SIG-M5 (cell line): ENCODE data around the gene ADAMTSL1.
"Not testable (repeated sequence)": the region's sequence is repeated elsewhere in the genome, so short reads cannot be mapped to it uniquely, and the experiment has no call there.

ENCODE experiments used
- DNase-seq: peaks from one replicate; lab custom pipeline; 2025; lab: John Stamatoyannopoulos, UW

ADAMTSL1 gene

DNA sequence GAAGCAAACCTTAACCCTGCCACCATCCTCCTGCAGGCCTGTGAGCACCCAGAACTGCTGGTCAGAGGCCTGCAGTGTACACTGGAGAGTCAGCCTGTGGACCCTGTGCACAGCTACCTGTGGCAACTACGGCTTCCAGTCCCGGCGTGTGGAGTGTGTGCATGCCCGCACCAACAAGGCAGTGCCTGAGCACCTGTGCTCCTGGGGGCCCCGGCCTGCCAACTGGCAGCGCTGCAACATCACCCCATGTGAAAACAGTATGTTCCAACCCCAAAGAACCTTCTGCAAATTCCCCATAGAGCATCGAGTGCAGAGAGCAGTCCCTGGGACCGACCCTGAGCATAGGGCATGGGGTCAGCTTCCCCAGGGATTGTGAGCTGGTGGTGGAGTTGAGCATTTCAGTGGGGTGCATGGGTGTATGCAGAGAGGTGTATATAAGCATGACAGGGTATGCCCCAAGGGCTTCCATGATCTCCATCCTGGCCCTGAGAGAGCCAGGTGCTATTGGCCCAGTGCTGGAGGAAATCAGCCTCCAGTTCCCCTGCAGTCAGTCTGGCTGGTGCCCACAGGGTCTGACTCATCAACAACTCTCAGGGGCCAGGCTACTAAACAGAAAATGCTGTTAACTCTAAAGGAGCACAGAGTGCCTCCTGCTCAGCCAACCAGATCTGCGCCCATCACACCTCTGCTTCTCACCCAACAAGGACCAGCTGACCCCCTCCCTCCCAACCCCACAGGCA lies 432.9 kb downstream of the ADAMTSL1 start:
- DNase-seq, result no peak

DNA sequence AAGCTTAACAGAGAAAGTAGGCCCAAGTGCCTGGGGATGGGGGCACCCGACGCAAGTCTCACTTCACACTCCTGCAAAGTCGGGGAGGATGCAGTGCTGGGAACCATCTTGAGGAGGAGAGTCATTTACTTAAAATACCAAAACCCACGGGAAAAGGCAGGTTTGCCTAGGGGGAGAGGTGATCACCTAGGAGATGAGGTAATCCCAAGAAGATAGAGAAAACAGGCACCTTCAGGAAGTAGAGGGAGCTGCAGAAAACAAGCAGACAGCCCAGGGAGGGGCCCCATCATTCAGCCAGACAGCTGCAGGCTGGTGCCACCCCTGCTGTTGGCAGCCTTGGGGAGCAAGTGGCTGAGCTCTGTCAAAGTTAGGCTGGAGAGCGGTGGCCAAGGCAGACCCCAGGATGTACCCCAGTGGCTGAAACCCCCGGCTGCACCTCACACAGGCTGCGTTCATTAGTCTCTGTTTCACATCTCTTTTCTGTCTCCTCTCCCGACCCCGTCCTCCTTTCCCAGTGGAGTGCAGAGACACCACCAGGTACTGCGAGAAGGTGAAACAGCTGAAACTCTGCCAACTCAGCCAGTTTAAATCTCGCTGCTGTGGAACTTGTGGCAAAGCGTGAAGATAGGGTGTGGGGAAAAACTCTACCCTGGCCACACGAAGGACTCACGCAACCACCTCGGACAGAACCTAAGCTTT lies 434.1 kb downstream of the ADAMTSL1 start:
- no peak for DNase-seq

DNA sequence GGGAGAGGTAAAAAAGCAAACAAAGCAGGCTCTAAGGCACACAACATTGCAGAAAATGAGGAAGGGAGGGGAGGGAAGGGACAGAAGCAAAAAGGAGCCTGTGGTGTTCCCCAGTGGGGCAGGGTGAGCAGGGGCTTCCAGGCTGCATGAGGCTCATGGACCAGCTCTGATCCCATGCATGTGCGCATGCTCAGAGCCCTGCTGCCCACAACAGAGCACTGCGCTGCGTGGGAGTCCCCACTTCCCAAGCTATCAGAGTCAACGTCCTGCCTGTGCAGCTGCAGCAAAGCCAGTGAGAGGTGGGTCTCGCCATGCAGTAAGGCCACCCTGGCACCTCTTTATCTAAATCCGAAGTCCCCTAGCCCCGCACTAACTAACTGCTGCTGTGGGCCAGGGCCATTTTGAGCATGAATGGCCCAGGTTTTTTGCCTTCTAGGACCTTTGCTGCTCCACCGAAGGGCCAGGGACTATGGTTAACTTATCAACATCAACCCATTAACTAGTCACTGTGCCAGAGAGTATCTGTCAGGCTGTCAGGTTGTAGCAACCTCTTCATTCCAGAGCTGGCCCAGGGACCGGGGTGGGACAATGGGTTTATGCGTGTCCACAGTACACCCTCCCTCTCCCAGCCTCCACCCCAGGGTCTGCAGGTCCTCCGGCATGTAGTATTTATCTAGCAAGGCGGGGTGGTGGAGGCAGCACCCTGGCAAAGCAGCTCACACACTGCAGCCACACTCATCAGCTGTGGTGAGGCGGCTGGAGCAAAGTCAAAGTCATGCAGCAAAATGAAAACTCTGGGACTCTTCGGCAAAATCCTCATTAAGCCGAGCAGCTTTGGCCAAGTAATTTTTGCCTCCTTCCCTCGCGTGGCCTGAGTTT lies 435.4 kb downstream of the ADAMTSL1 start:
- no peak for DNase-seq

DNA sequence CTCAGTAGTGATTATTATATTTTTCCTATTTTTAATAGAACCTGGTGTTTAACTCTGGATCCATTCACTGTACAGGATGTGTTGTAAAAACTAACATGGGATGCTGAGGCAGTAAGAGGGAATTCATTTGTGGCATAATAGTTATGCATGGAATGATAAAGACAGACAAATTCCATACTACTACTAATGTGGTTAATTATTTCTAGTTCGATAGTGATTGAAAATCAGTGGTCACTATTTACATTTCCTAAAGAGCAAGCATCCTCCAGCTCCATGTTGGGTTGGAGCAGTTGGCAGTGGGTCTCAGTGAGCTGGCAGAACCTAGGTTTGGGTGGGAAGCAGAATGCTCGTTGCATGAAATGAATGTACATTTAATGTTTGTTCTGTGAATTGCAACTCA lies 436.5 kb downstream of the ADAMTSL1 start:
- no peak for DNase-seq

DNA sequence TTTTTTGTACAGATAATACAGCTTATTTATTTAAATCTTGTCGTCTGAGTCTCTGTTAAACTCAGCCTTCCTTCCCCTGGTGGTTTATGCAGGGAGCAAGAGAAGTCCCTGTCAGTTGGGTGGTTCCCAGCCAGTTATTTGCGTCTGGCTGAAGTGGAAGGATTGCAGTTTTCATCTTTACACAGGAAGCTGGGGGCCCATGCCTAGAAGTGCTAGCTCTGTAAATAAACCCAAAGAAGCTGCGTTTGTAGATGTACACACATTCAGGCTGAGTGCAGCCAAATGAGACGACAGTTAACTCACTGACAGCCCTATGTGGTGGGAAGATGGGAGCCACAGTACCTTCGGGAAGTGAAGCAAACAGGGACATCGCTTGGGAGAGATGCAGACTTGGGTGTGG lies 437.0 kb downstream of the ADAMTSL1 start:
- DNase-seq, result no peak

DNA sequence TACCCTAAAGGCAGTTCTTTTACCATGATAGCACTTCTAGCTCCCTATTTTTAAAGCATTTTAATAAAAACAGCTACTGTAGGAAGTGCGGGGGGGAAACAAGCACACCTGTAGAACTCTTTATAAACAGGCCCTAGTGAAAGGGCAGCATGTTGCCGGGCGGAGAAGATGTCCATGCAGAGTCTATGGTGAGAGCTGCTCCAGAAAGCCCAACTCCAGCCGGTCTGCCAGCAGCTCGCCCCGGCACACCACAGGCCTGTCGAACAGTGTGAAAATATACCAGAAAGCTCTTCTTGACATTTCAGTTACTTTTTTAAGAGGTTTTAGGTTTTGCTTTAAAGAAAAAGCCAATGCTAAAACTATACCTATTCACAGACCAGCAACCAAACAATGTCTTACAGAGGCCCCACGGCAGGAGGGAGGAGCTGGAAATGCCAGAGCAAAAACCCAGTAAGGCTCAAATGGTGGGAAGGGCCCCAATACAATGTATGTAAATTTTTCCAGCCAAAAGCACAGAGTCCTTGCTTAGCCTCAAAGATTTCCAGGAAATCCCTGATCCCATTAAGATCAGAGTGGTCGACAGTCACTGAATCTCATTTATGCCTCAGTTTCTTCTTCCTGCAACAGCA lies 437.9 kb downstream of the ADAMTSL1 start:
- DNase-seq, result no peak

DNA sequence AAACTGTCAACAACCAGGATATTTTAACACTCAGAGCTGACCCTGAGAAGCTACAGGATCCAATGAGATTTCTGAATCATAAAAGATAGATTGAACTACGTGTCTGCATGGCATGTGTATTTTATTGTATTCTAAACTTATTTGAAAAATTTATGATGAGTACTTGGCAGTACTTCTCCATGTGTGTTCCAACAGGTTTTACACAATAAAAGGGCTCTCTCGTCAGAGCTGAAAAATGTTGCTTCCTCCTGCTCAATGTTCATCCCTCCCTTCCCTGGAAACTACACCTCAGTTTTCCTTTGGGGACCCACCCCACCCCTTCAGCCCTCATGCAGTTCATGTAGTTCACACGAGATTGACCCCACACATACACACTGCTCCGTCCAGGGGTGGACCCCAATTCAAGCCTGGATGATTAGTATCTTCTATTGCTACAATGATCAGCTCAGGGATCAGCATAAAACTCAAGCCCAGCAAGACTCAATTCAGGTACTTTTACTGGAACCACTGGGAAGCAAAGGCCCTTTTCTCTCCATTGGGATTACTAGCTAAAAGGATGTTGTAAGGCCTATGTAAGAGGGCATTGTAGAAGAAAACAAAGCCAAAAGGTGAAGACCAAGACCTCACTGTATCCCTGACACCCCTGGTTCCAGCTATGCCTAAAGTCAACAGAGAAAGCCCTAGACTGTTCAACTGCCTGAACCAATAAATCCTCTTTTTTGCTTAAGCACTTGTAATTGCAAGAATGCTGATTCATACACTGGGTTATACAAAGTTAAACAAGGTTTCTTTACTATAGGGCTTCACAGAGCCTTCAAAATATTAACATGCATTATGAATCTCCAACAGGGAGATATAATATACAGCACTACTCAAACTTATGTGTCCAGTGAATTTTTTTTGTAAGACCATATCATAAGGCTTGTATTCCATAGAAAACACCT lies 446.5 kb downstream of the ADAMTSL1 start:
- no peak for DNase-seq

DNA sequence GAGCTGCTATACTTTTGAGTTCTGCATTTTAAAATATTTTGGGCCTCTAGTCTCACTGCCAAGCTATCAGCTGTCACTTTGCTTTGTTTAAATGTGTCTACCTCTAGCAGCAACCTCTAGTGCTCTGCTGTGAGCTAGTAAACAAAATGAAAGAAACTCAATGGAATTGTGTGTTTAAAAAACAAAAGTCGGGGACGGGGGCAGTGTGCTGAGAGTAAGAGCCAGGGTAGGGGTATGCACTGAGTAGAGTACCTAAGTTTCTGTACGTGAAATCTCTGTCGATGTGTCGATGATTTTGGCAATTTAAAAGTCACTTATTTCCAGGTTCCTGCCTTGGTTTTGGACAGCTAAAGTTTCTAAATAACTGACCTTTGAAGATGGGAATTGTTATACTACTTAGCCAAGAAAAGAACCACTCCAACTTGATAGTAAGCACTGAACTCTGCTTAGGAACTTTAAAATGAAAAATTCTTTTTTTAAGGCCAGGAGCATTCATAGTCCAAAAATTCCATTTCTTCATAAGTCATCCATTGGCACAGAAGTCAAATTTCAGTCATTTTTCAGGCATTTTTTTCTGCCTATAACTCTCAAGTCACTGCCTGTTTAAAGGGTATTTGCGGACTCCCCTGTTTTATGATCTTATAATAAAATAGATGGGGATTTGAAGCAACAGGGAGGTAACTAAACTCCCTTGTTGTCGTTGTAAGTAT lies 447.6 kb downstream of the ADAMTSL1 start:
- DNase-seq, result no peak

DNA sequence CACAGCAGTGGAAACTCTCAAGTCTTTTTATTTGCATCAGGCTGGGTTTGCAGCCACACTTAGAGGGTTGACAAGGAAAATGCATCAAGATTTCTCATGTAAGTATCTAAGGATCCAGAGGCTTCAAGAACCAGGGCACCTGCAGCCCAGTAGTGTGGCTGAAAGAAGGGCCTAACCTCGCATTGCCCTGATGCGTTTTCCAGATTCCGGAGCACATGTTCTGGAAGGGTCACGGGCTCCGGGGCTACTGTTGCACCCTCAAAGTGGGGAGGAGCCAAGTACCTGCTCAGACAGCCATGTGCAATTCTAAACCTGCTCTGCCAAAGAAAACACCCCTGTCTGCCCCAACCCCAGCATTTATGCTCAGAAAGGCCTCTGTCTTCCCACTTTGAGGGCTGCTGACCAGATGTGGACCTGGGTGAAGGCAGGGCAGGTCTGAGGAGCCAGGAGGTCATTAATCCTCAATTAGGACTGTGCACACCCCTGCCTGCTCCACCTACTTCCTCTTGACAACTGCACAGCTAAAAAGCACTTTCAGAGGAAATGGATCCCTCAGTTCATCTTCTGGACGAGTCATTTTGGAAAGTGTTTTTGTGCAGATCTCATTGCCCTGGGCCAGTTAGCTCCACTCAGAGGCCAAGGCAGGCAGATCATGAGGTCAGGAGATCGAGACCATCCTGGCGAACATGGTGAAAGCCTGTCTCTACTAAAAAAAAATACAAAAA lies 448.4 kb downstream of the ADAMTSL1 start:
- no peak for DNase-seq

DNA sequence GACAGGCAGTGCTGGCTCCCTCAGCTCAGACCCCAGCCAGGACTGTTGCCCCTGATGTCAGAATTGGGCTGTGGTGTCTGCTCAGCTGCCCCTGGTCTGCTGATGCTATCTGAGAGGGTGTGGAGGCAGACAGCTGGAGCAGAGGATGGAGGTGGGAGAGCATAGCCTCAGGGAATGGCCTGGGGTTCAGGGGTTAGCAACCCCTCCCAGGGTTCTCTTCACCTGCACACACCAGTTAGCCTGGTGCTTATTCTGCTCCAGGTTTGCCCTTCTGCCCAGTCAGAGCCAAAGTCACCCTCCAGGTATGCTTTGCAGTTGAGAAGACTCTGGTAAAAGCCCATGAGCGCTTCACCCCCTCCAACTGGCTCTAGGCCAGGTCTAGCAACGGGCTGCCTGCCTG lies 449.2 kb downstream of the ADAMTSL1 start:
- no peak for DNase-seq

DNA sequence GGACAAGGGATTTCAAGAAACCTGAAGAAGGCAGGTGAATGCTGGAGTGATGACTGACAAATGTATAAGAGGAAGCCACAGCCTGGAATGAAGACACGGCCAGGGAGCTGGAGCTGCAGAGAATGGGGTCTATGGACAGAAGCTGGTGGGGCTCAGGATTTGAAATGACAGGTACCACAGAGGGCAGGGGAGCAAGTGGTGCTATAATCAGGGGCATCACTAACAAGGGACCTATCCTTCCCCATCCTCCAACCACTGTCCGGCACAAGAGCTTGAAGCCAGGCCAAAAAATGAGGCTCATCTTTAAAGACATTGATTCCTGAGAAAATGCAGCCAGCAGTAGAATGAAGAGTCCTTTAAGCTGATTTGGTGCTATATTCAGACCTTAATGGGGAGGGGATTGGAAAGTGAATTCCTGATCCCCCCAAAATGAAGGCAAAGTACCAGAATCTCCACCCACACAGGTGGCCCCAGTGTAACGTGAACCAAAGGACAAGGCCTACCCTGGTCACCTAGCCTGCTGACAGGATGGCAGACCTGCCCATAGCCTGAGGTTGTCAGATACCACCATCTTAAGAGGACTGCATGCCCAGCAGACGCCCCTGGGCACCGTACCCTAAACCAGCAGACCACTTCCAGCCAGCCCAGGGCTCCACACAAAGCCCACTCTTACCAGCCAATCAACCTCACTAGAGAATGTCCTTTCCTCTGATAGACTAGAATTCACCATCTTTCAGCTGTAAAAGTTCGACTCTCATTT lies 449.9 kb downstream of the ADAMTSL1 start:
- no peak for DNase-seq

DNA sequence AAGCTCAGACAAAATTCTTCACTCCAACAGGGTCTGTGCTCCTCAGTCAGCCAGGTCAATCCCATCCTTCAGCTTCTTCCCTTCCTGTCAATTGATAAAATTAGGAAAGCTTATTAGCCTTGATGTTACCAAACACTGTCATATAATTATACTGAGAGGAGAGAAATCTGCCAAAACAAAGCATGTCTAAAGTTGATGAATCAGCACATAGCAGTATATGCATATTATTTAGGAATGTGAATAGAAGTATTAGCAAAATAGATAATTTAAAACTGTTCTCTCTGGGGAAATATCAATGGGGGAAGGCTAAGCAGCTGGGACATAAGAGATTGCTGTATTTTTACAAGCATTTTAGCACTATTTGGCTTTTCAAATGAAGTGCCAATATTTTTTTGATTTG lies 451.9 kb downstream of the ADAMTSL1 start:
- no peak for DNase-seq

DNA sequence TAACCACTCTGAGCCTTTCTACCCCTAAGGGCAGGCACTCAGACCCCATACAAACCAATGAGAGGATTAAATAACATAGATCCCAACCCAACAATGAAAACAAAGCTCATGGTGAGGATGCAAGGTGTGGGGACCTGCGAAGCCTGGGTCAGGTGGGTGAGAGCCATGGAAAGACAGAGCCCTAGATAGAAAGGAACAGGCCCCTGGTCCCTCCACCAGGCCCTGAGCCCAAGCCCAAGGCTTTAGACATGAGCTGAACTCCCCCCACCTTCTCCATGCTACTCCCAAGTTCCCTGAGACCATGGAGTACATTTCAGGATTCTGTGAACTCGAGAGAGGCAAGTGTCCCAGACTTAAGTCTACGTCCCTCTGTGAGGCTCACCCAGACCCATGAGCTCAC lies 452.6 kb downstream of the ADAMTSL1 start:
- DNase-seq, result no peak

DNA sequence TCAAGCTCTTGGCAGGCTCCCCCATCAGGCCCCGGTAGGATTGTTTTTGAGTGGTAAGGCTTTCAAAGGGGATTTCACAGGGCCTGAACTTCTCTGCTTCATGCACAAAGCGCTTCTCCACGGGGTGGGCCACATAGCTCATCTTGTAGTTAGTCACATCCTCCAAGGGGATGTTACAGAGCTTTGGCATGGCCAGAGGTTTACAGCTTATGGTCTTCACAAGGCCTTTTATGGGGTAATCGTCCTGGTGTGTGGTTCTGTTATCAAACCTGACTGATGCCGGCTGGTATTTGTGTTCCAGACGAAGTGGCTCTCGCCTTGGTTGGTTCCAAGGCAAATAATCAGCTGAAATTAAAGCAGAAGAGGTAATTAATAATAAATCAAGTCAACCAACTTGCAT lies 454.8 kb downstream of the ADAMTSL1 start:
- DNase-seq, result no peak

DNA sequence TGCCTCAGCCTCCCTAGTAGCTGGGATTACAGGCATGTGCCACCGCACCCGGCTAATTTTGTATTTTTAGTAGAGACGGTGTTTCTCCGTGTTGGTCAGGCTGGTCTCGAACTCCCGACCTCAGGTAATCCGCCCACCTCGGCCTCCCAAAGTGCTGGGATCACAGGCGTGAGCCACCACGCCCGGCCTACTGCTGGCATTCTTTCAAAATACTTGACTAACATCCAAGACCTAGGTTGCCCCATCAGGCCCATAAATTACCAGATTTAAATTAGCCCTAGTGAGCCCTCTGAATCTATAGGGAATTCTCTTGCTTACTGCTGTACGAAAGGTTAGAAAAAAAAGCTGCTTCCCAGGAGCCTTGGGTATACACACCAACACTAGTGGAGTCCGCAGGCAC lies 456.7 kb downstream of the ADAMTSL1 start:
- DNase-seq, result not testable (repeated sequence)

DNA sequence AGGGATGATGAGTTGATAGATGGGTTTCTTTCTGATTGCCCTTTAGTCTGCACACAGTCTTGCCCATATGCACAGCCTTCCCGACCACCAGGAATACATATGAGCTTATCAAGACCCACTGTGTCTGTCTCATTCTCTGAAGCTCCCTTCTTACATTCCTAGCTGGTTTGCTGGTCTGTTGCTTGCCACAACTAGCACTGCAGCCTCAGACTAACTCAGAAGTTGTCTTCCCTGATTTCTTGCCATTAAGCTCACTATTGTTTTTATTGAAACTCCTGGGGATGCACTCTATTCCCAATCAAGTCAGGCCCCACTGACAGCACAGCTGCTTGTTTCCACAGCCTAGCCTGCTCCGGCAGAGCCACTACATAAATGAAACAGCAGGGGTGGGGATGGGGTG lies 461.6 kb downstream of the ADAMTSL1 start:
- DNase-seq, result no peak

DNA sequence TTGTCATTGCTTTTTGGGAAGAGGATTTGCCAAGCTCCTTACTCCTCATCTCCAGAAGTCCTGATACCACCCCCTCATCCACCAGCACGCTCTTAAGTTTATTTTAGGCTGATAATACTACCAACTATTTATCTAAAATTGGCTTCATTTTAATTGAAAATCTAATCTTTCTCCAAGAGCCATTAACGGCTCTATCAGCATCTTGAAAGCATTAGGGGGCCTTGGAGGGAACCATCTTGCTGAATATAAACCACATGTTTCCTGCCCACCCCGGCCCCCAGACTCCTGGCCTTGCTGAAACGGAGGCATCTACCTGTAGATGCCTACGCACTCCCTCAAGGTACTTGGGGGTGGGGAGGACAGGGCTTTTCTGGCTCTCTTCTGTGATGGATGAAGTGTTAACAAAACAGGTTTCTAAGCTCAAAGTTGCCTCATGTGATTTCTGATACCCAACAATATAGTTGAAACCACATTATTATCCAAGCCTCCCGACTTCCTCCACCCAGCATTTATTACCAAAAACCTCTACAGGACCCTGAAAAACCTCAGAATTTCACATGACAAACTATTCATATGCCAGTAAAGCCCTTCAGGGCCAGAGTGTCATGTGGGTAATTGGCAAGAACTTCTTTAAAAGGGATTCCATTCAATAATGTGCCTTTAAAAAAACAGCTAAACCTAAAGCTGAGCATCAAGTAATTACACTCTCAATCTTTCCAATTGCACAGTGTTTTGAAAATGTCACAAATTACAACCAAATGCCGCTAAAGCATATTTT lies 462.3 kb downstream of the ADAMTSL1 start:
- DNase-seq, result no peak

DNA sequence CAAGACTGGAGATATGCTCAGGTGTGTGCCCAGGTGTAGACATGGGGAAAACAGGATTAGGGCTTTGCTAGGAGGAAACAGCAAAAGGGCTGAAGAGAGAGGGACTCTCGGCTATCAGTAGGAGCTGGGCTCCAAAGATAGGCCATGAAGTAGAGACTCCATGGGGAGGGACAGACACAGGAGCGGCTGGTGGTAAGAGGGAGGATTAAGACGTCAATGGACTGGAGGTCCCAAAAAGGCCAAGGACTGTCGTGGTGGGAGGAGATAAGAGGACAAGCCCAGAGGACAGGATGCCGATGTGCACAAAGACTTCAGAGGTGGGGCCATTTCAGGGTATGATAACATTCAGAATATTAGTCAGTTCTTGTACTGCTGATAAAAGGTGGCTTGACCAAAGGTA lies 466.0 kb downstream of the ADAMTSL1 start:
- DNase-seq, result no peak
